GM18502 (cell line): Measurements from ENCODE around the gene MANSC4.

Experiments
- ATAC-seq: cut with Tn5 transposase; IDR thresholded peaks from one replicate; pipeline ENCODE4 v1.9.1; 2021; ENCODE audit warnings: mild to moderate bottlenecking; ENCODE audit not compliant: unreplicated experiment, poor library complexity

The MANSC4 gene

DNA sequence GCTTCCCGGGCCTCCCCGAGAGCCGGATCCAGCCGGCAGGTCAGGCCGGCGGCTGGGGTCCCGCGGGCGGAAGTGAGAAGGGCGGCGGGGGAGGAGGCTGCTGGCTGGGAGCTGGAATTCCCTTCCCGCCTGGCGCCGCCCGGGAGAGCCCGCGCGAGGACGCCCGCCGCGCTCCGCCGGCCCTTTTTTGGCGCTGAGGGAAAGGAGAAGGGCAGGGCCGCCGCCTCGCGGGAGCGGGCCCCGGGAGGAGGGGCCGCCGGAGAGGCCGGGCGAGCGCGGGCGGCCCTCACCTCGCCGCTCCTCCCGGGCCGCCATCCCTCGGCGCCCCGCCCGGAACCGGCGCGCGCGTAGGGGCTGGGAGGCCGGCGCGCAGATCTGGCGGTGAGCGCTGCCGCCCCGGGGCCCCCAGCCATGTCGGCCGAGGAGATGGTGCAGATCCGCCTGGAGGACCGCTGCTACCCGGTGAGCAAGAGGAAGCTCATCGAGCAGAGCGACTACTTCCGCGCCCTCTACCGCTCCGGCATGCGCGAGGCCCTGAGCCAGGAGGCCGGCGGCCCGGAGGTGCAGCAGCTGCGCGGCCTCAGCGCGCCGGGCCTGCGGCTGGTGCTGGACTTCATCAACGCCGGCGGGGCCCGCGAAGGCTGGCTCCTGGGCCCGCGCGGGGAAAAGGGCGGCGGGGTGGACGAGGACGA lies at the start of gene MANSC4, which contains the start of gene KLHL42:
TSS of gene MANSC4 (minus strand) at position 317 of the 692 bp plus-strand sequence. CDS start 8,960 bp downstream, outside the sequence.
TSS of gene KLHL42 (plus strand) at position 314 of the 692 bp plus-strand sequence. CDS start at position 412, 98 bp downstream.
- ATAC-seq: peak; percentile 78

DNA sequence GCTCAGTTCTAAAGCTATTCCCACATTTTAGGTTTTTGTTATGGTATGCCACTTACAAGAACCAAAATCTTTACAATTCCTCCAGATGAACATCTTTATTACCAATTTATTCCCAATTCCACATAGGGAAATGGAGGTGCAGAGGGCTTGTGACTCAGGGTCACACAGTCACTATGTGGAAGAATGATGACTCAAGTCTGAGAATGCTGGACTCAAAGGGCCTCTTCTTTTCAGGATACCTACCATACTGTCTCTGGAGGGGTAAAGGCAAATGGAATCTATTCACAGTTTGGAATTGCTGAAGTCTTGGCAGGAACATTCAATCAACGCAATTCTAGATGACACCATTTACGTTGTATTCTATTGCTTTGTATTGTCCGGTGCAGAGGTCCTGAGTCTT lies 48.2 kb upstream of the MANSC4 start:
- ATAC-seq: no peak

DNA sequence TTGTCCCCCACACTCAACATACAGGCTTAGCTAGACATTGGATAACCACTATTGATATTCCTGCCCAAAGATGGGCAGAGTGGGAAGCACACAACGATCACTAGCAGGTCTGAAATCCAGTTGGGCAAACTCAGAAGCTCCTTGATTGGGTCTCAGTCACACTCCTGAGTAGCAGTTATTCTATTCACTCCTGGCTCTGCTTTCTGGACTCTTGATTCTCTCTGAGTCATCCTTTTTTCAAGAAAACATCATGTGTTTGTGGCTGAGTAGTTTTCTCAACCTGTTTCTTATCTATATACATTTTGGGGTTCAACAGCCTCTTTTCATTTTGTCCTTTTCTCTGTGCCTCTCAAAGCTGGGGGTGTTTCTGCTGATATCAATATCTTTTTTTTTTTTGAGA lies 46.0 kb upstream of the MANSC4 start:
- ATAC-seq: no peak

DNA sequence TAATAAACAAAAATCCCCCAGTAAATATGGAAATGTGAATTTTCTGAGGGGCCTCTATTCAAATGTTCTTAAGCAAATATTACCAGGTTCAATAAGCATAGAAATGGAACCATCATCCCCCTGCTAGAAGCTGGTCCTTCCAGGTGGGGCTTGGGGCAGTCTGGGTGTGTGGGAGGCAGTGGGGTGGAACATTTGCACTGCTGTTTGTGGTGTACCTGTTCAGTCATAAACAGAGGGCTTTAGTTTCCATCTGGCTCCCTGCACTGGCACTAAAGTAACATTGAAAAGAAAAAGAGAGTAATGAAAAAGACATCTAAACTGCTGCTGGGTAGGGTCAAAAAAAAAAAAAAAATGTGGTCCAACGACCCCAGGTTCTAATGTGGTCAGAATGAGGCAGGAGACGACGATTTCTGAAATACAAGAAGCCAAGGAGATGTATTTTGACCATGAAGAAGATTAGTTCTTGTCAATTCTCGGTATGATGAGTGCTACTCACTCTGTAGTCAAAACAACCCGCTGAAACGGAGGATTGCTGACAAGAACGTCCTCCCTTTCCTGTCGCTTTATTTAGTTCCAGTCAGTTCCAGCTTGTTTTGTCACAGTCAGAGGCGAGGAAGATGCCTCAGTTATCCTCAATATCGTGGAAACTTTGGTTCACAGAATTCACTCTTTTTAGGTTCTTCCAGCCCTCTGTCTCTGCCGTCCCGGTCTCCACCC lies 44.2 kb upstream of the MANSC4 start:
- peak; percentile 71 for ATAC-seq

DNA sequence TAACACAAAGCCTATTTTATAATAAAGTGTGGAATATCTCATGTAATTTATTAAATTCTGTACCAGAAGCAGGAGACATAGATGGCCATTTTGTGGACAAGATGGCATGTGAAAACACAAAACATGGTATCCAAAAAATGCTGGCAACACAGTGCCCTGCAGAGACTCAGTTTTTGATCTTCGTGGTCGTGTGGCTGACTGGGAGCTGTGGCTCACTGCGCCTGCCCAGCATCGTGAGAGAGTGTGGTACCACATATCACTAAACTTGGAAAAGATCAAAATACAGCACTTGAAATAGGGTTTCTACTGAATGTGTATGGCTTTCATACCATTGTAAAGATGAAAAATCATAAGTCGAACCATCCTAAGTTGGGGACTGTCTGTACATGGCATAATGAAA lies 43.0 kb upstream of the MANSC4 start:
- ATAC-seq: no peak

DNA sequence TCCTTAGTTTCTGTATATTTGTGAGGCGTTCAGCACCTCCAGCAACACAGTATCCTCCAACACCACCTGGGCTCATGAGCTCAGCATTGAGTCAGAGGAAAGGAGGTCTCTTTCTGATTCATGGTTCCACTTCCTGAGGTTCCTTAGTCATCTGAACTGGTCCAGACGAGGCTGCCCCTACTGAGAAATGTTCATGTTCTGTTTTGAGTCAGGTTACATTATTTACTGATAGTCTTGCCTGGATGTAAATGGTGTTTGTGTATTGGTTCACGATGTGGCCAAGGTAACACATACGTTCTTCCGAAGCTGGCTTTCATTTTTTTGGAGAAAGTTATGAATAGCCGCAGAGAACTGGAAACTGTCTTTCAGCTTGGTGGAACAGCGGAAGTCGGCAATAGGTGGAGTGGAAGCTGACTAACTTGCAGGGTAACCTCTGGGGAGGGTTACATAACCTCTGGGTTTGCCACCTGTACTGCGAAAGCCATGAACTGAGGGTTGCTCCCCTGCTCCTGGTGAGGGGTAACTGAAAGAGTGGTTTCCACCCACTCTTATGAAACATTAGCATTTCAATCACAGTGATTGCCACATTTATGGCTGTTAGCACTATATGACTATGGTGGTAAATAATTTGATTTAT lies 42.2 kb upstream of the MANSC4 start:
- peak; percentile 77 for ATAC-seq

DNA sequence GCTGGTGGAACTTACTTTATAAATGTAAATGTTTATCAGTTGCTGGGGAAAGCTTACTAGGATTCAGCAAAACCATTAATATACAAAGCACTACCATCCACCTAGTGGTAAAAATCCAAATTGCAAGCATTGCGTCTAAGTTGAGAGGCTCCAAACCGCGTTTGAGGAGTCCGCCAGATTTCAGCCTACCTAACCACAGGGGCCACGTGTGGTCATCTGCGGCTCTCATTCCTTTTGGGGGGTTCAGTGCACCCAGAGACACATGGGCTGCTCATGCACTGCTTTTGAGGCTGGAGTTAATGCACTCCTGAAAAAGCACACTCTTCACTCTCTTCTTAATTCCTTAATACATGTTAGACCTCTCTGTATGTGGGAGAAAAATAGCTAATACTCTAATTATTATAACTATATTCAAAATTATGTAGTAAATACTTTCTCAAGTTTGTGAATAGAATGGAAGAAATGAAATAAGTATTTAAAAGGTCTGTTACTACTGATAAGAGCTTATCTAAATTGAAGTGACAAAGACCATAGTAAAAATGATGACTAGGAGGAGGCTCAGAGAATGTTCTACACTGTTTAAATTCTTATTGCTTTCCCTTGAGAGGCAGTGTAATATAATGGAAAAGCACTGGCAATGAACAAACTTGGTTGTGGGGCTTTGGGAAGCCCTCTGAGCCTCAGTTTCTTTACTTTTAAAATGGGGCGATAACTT lies 41.4 kb upstream of the MANSC4 start:
- ATAC-seq: peak; percentile 17

DNA sequence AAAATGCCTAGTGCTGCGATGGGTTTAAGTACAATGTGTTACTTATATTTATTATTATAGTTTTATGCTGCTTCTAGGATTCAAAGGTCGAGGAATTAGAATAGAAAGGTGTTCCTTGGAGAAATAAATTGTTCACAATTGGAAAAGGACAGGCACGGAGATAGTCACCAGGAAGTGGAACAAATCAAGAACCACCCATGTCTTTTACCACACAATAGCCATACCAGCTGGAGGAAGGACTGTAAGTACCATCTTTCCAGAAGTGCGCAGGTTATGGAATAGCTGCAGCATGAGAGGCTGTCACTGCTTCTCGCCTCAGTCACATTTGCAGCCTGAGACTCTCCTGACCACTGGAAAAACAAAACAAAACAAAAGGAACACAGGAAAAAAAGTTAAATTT lies 40.5 kb upstream of the MANSC4 start:
- no peak for ATAC-seq

DNA sequence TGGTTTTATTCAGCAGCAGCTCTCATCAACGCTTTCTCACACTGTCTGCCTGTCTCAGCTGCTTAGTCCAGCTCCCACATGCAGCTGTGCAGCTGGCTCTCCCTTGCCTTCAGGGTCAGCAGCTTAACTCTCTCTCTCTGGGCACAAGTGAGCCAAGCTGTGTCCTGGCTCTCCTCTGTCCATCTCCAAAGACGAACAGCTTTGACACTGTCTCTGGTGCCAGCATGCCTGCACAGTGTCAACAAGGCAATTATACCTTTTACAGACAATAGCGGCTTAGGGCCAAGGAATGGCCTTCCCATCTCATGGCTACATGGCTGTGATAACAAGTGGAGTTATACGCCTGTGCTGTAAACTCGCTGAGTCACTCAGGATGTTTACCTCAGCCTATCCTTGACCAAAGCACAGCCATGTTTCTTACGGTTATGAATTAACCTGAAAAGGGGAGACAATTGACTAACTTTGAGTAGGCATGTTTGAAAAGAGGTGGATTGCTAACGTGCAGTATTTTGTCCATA lies 38.4 kb upstream of the MANSC4 start:
- ATAC-seq: no peak

DNA sequence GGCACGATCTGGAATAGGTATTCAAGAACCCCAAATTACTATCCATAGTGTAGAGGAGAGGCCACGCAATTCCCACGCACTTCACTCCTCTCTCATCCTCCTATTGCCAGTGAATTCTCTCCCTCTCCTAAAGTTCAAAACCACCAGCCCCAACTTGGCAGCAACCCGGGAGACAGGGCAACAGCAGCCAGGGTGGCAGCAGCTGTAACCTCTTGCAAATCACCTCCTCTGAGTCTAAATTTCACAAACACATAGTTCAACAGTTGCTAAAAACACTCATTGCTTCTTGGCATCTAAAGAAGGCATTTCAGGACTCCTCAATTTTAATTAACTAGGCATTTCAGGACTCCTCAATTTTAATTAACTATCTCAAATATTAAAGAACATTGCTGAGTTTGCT lies 37.7 kb upstream of the MANSC4 start:
- ATAC-seq: no peak

DNA sequence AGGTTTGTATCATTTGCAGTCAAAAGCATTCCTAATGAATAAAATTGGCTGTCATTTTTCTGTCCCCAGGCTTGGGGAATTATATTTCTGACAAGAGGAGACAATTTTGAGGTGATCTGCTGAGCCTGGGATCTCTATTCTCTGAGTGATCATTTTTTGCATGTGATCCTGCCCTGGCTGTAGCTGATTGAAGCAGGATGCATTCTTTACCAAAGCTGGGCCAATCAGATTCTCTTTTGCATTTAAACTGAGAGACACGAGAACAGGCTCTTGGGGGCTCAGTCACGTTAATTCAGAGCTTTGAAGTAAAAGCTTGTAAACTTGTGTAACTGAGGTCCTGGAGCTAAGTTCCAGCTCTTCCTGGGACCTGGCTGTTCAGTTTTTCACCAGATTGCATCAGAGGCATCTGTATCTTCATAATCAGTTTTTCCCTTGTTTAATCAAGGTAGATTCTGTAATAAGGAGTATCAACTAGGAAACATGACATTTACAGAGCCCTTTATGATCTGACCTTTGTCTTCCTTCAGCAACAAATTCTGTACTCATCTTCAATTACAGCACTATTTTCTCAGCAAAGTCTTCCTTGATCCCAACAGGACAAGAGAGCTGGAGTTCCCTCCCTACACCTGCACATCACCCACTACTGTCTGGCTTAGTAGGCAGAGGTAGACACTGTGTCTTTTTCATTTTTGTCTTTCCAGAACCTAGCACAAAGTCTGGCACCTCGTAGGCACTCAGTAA lies 35.0 kb upstream of the MANSC4 start:
- ATAC-seq: no peak

DNA sequence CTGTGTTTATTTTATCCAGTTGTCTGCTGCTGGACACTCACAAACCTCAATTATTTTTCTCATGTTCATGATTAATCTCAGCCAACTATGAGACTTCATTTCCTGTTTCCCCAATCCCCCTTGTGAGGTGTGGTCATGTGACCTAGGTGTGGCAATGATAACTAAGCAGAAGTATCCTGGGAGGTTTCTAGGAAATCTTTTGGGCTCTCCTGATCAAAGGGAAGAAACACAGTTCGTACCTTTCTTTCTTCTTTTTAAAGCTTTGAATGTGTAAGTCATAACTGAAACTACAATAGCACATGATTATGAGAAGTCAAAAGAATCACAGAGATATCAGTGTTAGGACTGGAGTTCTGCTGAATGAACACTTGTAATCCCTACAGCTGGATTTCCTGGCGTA lies 34.4 kb upstream of the MANSC4 start:
- no peak for ATAC-seq

DNA sequence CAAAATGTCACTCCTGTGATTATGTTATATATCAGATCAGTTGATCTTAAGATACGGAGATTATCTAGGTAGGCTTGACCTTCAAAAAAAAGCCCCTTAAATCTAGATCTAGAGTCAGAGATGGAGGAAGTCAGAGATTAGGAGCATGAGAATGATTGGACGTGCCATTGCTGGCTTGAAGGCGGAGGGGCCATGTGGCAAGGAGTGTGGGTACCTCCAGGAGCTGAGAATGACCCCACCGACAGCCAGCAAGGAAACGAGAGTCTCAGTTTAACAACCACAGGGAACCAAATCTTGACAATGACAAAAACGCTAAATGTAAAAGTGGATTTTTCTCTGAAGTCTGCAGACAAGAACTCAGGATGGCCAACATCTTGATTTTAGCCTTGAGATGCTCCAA lies 32.5 kb upstream of the MANSC4 start:
- no peak for ATAC-seq

DNA sequence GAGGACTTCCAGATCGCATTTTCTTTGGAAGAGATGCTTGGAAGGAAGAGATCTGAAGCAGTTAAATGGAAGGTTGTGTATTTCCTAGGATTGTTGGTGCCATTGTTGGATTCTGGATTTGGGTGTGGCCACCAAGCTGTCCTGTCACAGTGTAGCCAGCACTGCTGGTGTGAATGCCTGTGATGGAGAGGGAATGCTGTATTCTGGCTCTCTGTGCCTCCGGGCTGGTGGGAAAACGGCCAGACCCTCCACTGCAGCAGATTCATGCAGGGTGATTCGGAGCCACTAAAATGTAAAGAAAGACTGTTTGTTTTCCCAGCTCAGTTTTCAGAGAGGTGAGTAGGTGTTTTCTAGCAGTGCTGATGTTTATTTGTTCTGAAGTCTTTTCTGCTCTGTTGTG lies 30.7 kb upstream of the MANSC4 start:
- no peak for ATAC-seq

DNA sequence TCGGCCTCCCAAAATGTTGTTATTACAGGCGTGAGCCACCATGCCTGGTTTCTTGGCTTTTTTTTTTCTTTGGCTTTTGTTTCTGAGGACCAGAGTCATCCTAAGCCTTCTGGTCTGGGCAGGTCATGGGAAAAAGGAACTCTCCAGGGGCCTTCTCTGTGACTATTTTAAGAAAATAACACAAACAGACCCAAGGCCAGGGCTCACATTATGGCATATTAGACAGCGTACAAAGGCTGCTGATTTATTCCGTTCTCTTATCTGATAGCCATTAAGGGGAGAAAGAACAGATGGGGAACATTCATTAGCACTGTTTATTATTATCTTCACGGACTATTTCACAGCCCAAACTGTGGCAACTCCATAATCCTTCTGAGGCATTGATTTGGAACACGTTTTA lies 28.8 kb upstream of the MANSC4 start:
- ATAC-seq: no peak

DNA sequence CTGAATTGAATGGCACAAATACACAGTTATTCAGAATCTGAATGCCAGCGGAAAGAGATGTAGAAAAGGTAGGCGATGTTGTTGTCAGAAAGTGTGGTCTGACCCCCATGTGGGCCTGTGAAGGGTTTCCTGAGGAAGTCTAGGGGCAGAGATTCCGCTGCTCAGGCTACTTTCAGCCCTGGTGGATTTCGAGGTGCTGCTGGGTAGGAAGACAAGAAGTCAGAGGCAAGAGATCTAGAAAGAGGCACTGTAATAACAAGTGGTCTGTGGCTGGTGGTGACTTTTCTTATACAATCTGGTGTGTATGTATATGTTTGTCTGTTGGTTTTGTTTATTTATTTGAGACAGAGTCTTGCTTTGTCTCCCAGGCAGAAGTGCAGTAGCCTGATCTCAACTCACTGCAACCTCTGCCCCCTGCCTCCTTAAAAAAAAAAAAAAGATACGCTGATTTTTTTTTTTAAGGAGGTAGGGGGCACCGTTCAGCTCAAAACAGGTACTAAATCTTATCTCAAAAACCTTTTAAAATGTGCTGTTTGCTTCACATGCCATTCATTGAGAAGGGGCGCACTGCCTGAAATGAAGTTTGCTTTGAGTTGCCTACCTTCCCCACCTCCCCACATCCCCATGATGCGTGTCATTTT lies 27.1 kb upstream of the MANSC4 start:
- no peak for ATAC-seq

DNA sequence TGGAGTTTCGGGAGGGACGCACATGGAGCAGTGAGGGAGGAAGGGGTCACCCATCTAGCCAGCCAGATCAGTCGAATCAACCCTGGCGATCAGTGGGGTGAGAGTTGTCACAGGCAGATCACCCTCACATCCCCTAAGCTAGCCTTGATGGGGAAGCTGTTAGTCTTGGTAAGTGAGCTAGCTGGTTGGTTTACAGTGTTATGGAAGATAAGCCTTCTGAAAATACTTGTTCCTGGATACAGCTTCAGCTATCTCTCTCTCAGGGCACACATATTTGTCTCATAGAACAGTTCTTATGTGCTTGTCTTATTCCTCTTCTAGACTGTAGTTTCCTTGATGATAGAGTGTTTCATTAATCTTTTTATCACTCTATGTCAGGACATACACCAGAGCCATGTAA lies 26.2 kb upstream of the MANSC4 start:
- ATAC-seq: no peak

DNA sequence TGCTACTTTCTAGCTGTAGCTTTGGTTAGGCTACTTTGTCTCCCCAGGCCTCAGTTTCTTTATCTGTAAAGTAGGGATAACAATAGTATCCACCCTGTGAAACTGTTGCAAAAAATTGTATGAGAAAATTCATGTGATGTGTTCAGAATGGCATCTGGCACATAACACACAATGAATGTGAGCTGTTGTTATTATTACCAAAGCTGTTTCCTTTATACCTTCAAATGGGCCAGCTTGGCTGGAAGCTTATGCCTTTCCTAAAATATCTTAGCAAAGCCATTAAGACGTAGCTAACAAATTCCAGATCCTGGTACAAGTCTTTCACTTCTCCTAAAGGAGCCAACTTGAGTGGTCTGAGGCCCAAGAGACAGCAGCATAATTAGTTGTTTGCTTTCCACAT lies 25.2 kb upstream of the MANSC4 start:
- no peak for ATAC-seq

DNA sequence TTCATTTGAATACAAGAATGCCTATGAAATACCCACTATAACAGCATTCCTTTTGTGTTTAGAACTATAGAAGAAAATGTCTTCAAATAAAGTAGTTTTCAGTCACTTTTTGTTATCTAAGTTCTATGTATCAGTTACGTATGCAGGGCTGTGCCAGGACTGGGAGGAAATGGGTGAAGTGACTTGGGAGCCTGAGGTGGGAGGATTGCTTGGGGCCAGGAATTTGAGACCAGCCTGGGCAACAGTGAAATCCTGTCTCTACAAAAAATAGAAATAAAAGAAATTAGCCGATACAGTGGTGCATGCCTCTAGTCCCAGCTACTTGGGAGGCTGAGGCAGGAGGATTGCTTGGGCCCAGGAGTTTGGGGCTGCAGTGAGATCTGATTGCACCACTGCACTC lies 22.9 kb upstream of the MANSC4 start:
- ATAC-seq: no peak
